GM21360 (cell line): ENCODE measurements around the gene ATP5ME.
A peak's percentile ranks its signal among the peaks of the same experiment; 100 is the strongest.
"Not testable (repeated sequence)": the region's sequence is repeated elsewhere in the genome, so short reads cannot be mapped to it uniquely, and the experiment has no call there.

Source experiments
- ATAC-seq: cut with Tn5 transposase; IDR thresholded peaks from one replicate; pipeline ENCODE4 v1.9.1; 2021; ENCODE audit warnings: mild to moderate bottlenecking, moderate library complexity; ENCODE audit not compliant: unreplicated experiment

ATP5ME gene

GRCh38 chr4:674172-675035, at the start of gene ATP5ME, which contains the start of gene MYL5:
Gene ATP5ME (minus strand): TSS chr4:674276. CDS start chr4:674247, 29 bp downstream.
Gene MYL5 (plus strand): TSS chr4:674542. CDS start chr4:678027, 3,485 bp downstream.
- peak; percentile 59 for ATAC-seq

- no peak for ATAC-seq
Measured at GRCh38 chr4:722851-723360, 48.8 kb upstream of the ATP5ME start.

GRCh38 chr4:722169-722725, 48.2 kb upstream of the ATP5ME start:
- ATAC-seq, result no peak

GRCh38 chr4:721261-722168, 47.4 kb upstream of the ATP5ME start:
- no peak for ATAC-seq

GRCh38 chr4:720111-720860, 46.2 kb upstream of the ATP5ME start:
- no peak for ATAC-seq

- no peak for ATAC-seq
Measured at GRCh38 chr4:718460-718859, 44.4 kb upstream of the ATP5ME start.

- no peak for ATAC-seq
Measured at GRCh38 chr4:717601-718320, 43.7 kb upstream of the ATP5ME start.

- ATAC-seq, result no peak
Measured at GRCh38 chr4:714087-714486, 40.0 kb upstream of the ATP5ME start.

GRCh38 chr4:712916-713632, 39.0 kb upstream of the ATP5ME start:
- ATAC-seq, result no peak

GRCh38 chr4:712093-712492, 38.0 kb upstream of the ATP5ME start:
- ATAC-seq, result no peak

- no peak for ATAC-seq
Measured at GRCh38 chr4:710916-711315, 36.8 kb upstream of the ATP5ME start.

- no peak for ATAC-seq
Measured at GRCh38 chr4:710116-710515, 36.0 kb upstream of the ATP5ME start.

GRCh38 chr4:709348-709747, 35.3 kb upstream of the ATP5ME start:
- no peak for ATAC-seq

- ATAC-seq, result no peak
Measured at GRCh38 chr4:708631-708933, 34.5 kb upstream of the ATP5ME start.

GRCh38 chr4:707929-708630, 34.0 kb upstream of the ATP5ME start:
- ATAC-seq, result no peak

- ATAC-seq, result no peak
Measured at GRCh38 chr4:706834-707598, 32.9 kb upstream of the ATP5ME start.

GRCh38 chr4:706083-706633, 32.1 kb upstream of the ATP5ME start:
- not testable (repeated sequence) for ATAC-seq
